Hypothalamus (tissue), 51 donors: ENCODE results near the gene LDB2.

Experiments used
- DNase-seq, 51 donors: peaks; one replicate each; lab custom pipeline; 2025; lab: John Stamatoyannopoulos, UW

Gene LDB2

GRCh38 chr4:16521156-16521915 lies 377.1 kb downstream of the LDB2 start:
- no peak for DNase-seq

DNA sequence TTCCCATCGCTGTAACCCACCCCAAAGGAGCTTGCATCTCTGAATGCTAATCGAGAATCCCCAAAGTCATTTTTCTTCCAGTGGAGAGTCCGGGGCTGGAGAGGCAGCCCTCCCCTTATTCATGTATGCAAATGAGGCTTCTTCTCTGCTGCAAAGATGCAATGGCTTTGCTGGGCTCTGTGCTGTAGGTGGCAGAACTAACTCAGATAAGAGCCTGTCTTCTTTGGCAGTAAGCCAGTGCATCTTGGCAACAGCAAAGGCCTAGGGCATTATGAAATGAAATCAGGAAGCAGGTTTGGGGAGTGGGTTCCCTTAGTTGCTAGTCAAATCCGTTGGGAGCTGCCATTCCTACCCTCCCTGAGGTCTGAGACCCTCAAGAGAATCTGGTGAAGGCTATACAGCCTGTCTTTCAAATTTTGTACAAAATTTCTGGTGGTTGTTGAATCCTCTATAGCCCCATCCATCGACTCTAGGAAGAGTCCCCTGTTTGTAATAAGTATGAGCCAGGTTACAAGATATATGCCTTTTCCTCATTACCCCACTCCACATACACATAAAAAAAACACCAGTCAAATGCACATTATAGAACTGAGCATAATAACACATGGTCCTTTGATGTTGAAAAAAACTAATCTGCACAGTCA lies 381.5 kb downstream of the LDB2 start:
- peak in 43 of 51 donors; percentile 5 to 85 (median 48) for DNase-seq

DNA sequence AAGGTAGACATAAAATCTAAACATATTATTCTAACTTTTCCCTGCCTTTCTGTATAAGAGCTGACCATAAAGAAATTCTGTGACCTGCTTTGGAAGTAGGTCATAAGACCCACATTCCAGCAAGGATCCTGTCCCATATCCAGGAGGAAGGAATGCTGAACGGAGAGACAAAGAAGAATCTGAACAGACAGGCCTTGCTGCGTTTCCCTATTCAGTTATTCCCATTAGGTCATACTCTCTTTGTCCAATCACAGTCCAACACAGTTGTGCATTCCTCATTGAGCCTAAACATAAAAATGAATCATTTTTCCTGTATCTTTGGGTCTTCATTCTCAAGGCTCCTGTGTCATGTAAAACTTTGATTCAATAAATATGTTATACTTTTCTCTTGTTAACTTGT lies 384.6 kb downstream of the LDB2 start:
- no peak for DNase-seq

DNA sequence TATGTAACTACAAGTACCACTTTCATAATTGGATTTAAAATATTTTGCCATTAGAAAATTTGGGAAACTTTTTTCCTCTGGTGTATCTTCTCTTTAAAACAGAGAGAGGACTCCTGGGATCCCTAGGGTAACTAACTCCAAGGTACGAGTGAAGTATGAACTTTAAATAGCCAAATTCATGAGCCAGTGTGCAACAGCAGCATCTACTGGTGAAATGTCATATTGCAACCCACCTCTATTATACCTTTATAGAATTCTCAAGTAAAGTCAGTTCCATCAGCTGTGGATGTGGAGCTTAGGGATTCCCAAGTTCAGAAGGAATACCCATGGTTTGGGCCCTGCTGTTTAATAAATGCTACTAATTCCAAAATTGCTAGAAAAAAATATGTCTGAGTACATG lies 389.5 kb downstream of the LDB2 start:
- no peak for DNase-seq

DNA sequence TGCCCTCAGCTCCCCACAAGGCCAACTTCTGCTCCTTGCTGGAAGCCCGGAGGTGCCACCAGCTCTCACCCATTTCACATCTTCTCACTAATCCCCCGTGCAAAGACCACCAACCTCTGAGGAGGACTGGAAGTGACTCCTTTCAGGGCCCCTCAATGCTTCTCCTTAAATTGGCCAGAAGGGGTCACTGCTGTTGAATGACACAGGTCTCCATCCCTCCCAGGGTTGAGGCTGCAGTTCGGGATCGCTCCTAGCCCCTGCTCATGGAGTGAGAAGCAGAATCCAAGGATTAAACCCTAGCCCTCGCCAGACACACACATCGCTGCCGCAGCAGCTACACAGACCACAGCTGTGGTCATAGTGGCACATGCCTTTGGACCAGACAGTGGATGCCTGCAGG lies 392.7 kb downstream of the LDB2 start:
- no peak for DNase-seq

GRCh38 chr4:16505267-16505666 lies 393.2 kb downstream of the LDB2 start:
- no peak for DNase-seq

GRCh38 chr4:16503421-16504100 lies 394.9 kb downstream of the LDB2 start:
- no peak for DNase-seq

DNA sequence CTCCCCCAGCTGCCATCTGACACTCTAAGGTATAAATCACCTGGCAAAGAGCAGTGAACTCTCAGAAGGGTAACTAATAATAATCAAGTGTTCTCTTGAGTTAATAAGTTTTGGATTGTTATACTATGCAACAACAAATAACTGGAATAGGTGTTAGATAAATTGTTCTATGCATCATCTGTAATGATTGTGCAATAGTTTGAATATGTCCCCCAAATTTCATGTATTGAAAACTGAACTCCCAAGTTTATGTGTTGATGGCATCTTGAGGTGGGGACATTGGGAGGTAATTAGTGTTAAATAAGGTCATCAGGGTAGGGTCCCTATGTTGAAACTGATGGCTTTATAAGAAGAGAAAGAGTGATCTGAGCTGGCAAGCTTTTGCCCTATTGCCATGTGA lies 399.5 kb downstream of the LDB2 start:
- DNase-seq: no peak

DNA sequence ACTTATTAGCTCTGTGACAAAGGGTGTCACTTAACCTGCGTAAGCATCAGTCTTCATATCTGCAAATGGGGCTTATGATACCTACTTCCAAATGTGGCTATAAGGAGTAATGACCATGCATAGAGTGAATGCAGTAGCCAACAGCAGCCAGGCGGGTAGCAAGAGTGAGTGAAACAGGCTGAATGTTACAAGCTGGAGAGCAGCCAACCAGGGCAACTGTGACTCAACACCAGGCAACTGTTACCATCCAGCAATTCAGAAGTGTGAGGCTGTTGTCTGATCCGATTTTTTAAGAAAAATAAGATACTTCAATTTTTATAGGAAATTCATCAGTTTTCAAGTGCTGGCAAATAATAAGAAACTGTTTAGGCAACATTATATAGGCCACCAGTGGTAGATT lies 401.9 kb downstream of the LDB2 start:
- DNase-seq: peak in 7 of 51 donors; percentile 3 to 42 (median 14)

DNA sequence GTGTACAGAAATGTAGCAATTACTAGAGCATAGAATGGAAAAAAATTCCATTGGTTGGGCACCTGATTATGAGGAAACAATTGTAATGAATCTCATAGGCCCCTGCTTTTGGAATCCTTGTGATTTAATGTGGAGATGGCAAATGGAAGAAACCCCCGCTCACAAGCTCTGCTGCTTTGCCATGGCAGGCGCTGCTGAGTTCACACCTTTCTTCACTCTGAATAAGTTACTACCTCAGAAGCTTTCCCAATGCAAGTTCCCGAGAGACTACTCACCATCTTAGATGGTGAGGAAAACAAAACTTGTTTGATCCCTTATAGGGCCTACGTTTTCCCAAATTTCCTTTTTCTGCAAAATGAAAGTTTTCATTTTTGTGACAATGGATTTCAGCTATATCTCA lies 405.6 kb downstream of the LDB2 start:
- DNase-seq: no peak

GRCh38 chr4:16489226-16489625 lies 409.2 kb downstream of the LDB2 start:
- DNase-seq: no peak

- DNase-seq: no peak
These were observed 410.4 kb downstream of the LDB2 start for GRCh38 chr4:16488084-16488483.

- DNase-seq: no peak
These were observed 413.7 kb downstream of the LDB2 start for GRCh38 chr4:16484711-16485110.

- no peak for DNase-seq
These were observed 414.9 kb downstream of the LDB2 start for GRCh38 chr4:16483540-16483939.

DNA sequence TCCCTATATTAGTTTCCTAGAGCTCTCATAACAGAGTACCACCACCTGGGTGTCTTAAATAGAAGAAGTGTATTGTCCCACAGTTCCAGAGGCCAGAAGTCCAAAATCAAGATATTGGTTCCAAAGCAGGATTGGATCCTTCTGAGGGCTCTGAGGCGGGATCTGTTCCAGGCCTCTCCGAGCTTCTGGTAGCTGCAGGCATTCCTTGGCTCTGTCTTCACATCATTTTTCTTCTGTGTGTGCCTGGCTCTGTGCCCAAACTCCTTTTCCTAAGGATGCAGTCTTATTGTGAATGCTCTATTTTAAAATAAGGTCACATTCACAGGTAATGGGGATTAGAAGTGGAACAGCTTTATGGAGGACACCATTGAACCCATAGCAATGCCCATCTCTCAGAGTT lies 418.4 kb downstream of the LDB2 start:
- no peak for DNase-seq

GRCh38 chr4:16472537-16472936 lies 425.9 kb downstream of the LDB2 start:
- no peak for DNase-seq

DNA sequence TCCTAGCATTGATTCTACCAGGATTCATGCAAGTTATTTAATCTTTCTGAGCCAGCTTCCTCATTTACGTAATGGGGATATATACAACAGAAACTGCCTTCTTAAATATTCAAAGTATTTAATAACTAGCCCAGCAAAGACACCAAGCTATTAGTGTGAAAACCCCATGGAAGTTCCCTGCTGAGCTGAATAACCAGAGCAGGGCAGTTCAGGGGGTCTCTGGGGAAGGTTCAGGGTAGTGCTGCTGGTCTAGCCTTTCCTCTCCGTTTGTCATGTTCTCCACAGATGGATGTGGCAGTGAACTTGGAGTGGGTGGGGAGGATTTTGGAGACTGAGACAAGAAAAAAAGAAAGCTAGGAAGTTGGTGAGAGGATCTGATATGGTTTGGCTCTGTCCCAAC lies 431.4 kb downstream of the LDB2 start:
- DNase-seq: no peak

GRCh38 chr4:16466581-16466980 lies 431.9 kb downstream of the LDB2 start:
- no peak for DNase-seq

- no peak for DNase-seq
These were observed 433.8 kb downstream of the LDB2 start for GRCh38 chr4:16464651-16465050.

- no peak for DNase-seq
These were observed 435.8 kb downstream of the LDB2 start for GRCh38 chr4:16462656-16463055.

DNA sequence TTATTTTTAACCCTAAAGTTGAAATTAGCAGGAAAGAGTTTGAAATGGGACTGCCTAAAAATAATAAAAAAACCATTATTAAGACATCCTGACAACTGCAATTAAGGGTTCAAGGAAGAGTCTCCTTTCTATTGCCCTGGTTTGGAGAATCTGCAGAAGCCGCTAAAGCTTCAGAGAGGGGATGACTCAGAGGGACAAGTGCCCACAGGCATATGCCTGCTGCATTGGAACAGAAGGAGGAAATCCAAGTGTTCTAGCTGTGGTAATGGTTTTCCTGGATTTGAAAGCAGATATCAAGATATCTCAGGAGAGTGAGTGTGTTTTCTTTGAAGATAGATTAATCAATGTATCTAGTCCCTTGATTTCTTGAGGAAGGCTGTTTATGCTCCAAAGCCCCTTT lies 437.1 kb downstream of the LDB2 start:
- no peak for DNase-seq

- no peak for DNase-seq
These were observed 440.5 kb downstream of the LDB2 start for GRCh38 chr4:16457944-16458343.
